H9 (cell line): ENCODE measurements around the gene PER2. TPM values are rescaled to one million over a fixed set of nuclear protein-coding genes. Genes with fewer than 3 reads are reported as not detected.

Experiments used
- DNase-seq: peaks from one replicate; pipeline ENCODE4 v3.0.0-alpha.2; 2017
- H2AFZ ChIP-seq: one replicate; pipeline ENCODE4 v1.6.1; 2013; ENCODE audit warnings: mild to moderate bottlenecking, low read length, control low read depth, moderate library complexity
- H2AK5ac ChIP-seq: 2 replicates; pipeline ENCODE4 v1.6.1; 2013; ENCODE audit warnings: low read length, control low read depth, mixed read lengths; ENCODE audit not compliant: insufficient read length
- H2BK120ac ChIP-seq: one replicate; pipeline ENCODE4 v1.6.1; 2013; ENCODE audit warnings: low read depth, mild to moderate bottlenecking, low read length, control low read depth, inconsistent platforms; ENCODE audit not compliant: poor library complexity, severe bottlenecking
- H2BK12ac ChIP-seq: 2 replicates; pipeline ENCODE4 v1.6.1; 2013; ENCODE audit warnings: low read length, control low read depth, mixed read lengths, low read depth; ENCODE audit not compliant: insufficient read length
- H2BK15ac ChIP-seq: 2 replicates; pipeline ENCODE4 v1.6.1; 2013; ENCODE audit warnings: low read depth, low read length, control low read depth
- H2BK20ac ChIP-seq: one replicate; pipeline ENCODE4 v1.6.1; 2013; ENCODE audit warnings: low read depth, mild to moderate bottlenecking, low read length, control low read depth, inconsistent platforms; ENCODE audit not compliant: poor library complexity, severe bottlenecking
- H2BK5ac ChIP-seq: 2 replicates; pipeline ENCODE4 v1.6.1; 2013; ENCODE audit warnings: low read length, control low read depth, mixed read lengths; ENCODE audit not compliant: insufficient read length
- H3K14ac ChIP-seq: 2 replicates; pipeline ENCODE4 v1.6.1; 2013; ENCODE audit warnings: low read length, control low read depth; ENCODE audit not compliant: insufficient read depth
- H3K18ac ChIP-seq: 2 replicates; pipeline ENCODE4 v1.6.1; 2013; ENCODE audit warnings: low read depth, mild to moderate bottlenecking, mixed read lengths, low read length, control low read depth; ENCODE audit not compliant: insufficient read length
- H3K23ac ChIP-seq: 2 replicates; pipeline ENCODE4 v1.6.1; 2013; ENCODE audit warnings: low read length, control low read depth, mixed read lengths, low read depth; ENCODE audit not compliant: insufficient read length
- H3K23me2 ChIP-seq: 2 replicates; pipeline ENCODE4 v1.6.1; 2013; ENCODE audit warnings: low read depth, mild to moderate bottlenecking, mixed read lengths, low read length, control low read depth; ENCODE audit not compliant: insufficient read length, poor library complexity, severe bottlenecking
- H3K27ac ChIP-seq: 2 replicates; pipeline ENCODE4 v1.5.1; 2013; ENCODE audit warnings: low read length, control low read depth, mixed read lengths, low read depth; ENCODE audit not compliant: insufficient read length
- H3K27me3 ChIP-seq: 2 replicates; pipeline ENCODE4 v1.6.1; 2013; ENCODE audit warnings: low read length, control low read depth, inconsistent platforms; ENCODE audit not compliant: insufficient read depth
- H3K4ac ChIP-seq: 2 replicates; pipeline ENCODE4 v1.6.1; 2013; ENCODE audit warnings: low read depth, mild to moderate bottlenecking, control low read depth, inconsistent platforms, low read length, moderate library complexity
- H3K4me1 ChIP-seq: 2 replicates; pipeline ENCODE4 v1.6.1; 2013; ENCODE audit warnings: low read length, control low read depth, inconsistent platforms; ENCODE audit not compliant: insufficient read depth
- H3K4me2 ChIP-seq: 2 replicates; pipeline ENCODE4 v1.6.1; 2013; ENCODE audit warnings: low read length, control low read depth, mixed read lengths; ENCODE audit not compliant: insufficient read length, insufficient read depth
- H3K56ac ChIP-seq: 2 replicates; pipeline ENCODE4 v1.6.1; 2013; ENCODE audit warnings: low read depth, mild to moderate bottlenecking, mixed read lengths, low read length, control low read depth; ENCODE audit not compliant: insufficient read length
- H3K79me1 ChIP-seq: 2 replicates; pipeline ENCODE4 v1.6.1; 2013; ENCODE audit warnings: low read depth, mild to moderate bottlenecking, moderate library complexity, low read length, control low read depth, inconsistent platforms; ENCODE audit not compliant: insufficient read depth, poor library complexity, severe bottlenecking
- H3K79me2 ChIP-seq: 2 replicates; pipeline ENCODE4 v1.6.1; 2013; ENCODE audit warnings: low read length, control low read depth, inconsistent platforms; ENCODE audit not compliant: insufficient read depth
- H3K9ac ChIP-seq: 2 replicates; pipeline ENCODE4 v1.6.1; 2013; ENCODE audit warnings: low read length, control low read depth, mixed read lengths; ENCODE audit not compliant: insufficient read length; ENCODE audit errors: extremely low read depth
- H3K9me3 ChIP-seq: one replicate; pipeline ENCODE4 v1.6.1; 2013; ENCODE audit warnings: low read depth, low read length, inconsistent platforms; ENCODE audit not compliant: control insufficient read depth
- H3T11ph ChIP-seq: one replicate; pipeline ENCODE4 v1.6.1; 2013; ENCODE audit warnings: mild to moderate bottlenecking, low read length, control low read depth, inconsistent platforms
- H4K20me1 ChIP-seq: one replicate; pipeline ENCODE4 v1.6.1; 2013; ENCODE audit not compliant: control insufficient read depth, insufficient read length, insufficient read depth
- H4K5ac ChIP-seq: 2 replicates; pipeline ENCODE4 v1.6.1; 2013; ENCODE audit warnings: low read depth, mild to moderate bottlenecking, mixed read lengths, low read length, control low read depth; ENCODE audit not compliant: insufficient read length
- H4K8ac ChIP-seq: replicated peaks from 2 replicates; pipeline ENCODE4 v1.6.1; 2013; ENCODE audit warnings: low read length, control low read depth, mixed read lengths, low read depth; ENCODE audit not compliant: insufficient read length
- H4K91ac ChIP-seq: 2 replicates; pipeline ENCODE4 v1.6.1; 2013; ENCODE audit warnings: low read depth, mild to moderate bottlenecking, moderate library complexity, mixed read lengths, low read length, control low read depth; ENCODE audit not compliant: insufficient read length
- H3K27ac Mint-ChIP-seq, 3 experiments: 2 replicates in 2 of 3; 3 replicates in 1 of 3; pipeline ENCODE4 v1.8.0; 2020 to 2021; ENCODE audit warnings: mixed read lengths in 3 of 3, mild to moderate bottlenecking in 1 of 3, moderate library complexity in 1 of 3
- H3K27me3 Mint-ChIP-seq: 2 replicates; pipeline ENCODE4 v1.8.0; 2021; ENCODE audit warnings: low read depth, mild to moderate bottlenecking, moderate library complexity, mixed read lengths
- H3K36me3 Mint-ChIP-seq, 3 experiments: 2 replicates in 2 of 3; 3 replicates in 1 of 3; pipeline ENCODE4 v1.8.0; 2020 to 2021; ENCODE audit warnings: low read depth in 3 of 3, mixed read lengths in 3 of 3; ENCODE audit not compliant: insufficient read depth in 1 of 3
- H3K4me1 Mint-ChIP-seq, 2 experiments: 2 replicates each; pipeline ENCODE4 v1.8.0; 2020; ENCODE audit warnings: mixed read lengths in 2 of 2
- H3K4me3 Mint-ChIP-seq, 2 experiments: 2 replicates in 1 of 2; 3 replicates in 1 of 2; pipeline ENCODE4 v1.8.0; 2020 to 2021; ENCODE audit warnings: mild to moderate bottlenecking in 2 of 2, mixed read lengths in 2 of 2, moderate library complexity in 1 of 2
- H3K9me3 Mint-ChIP-seq, 2 experiments: 2 replicates in 1 of 2; 3 replicates in 1 of 2; pipeline ENCODE4 v1.8.0; 2020; ENCODE audit warnings: mild to moderate bottlenecking in 2 of 2, mixed read lengths in 2 of 2, moderate library complexity in 1 of 2
- CTCF ChIP-seq: fragments of 200-600 bp; sonication (generic); conservative IDR thresholded peaks from 3 replicates; pipeline ENCODE4 v1.8.0; 2021; ENCODE audit warnings: antibody characterized with exemption, mild to moderate bottlenecking
- WGBS: extraction: QIAGEN DNeasy Blood & Tissue Kit; methylation state at CpG from one replicate; pipeline ENCODE4 v1.1.7; 2013; ENCODE audit warnings: missing lambda C conversion rate, low lambda C conversion rate, mixed read lengths; ENCODE audit not compliant: insufficient read length; ENCODE audit errors: extremely low coverage; 5-methylcytosine and 5-hydroxymethylcytosine counted together
- total RNA-seq: library from RNA; stranded (reverse); gene quantifications from 2 replicates; pipeline ENCODE4 v1.2.1, GENCODE V29; 2021

The PER2 gene
- total RNA-seq, 1 experiment from 2014 or later, result 12.9 TPM

- peaks cover 0 to 23% (median 12%) of the 10 kb centered on the region in 3 experiments; a peak in 5 of 7 replicates for H3K36me3 Mint-ChIP-seq
- no peak for DNase-seq
- H4K8ac ChIP-seq, result no peak overlapping the region
- H3K4me2 ChIP-seq, result no peak overlapping the region
- peaks cover 3 to 8% of the 10 kb centered on the region in 2 experiments for H3K4me1 Mint-ChIP-seq
- no peak overlapping the region for H3K4ac ChIP-seq
- no peak overlapping the region for H4K5ac ChIP-seq
- no peaks in the 10 kb centered on the region for H3K79me1 ChIP-seq
- H2BK5ac ChIP-seq, result no peak overlapping the region
- no peaks in the 10 kb centered on the region for H4K20me1 ChIP-seq
- H3K18ac ChIP-seq, result no peak overlapping the region
- no peak overlapping the region for H3T11ph ChIP-seq
- no peaks in the 10 kb centered on the region for H3K9me3 Mint-ChIP-seq
- H2BK120ac ChIP-seq, result no peak overlapping the region
- H2BK20ac ChIP-seq, result no peak overlapping the region
- H3K23ac ChIP-seq, result no peak overlapping the region
- no peak overlapping the region for H3K14ac ChIP-seq
- TF ChIP-seq CTCF, result no peak
- H2AK5ac ChIP-seq, result no peak overlapping the region
- no peak overlapping the region for H3K9ac ChIP-seq
- H3K27ac Mint-ChIP-seq, result no peak overlapping the region
- no peak overlapping the region for H2BK15ac ChIP-seq
- H3K27me3 Mint-ChIP-seq, result no peaks in the 10 kb centered on the region
- H3K9me3 ChIP-seq, result no peaks in the 10 kb centered on the region
- H3K79me2 ChIP-seq, result no peaks in the 10 kb centered on the region
- H3K56ac ChIP-seq, result no peak overlapping the region
- H4K91ac ChIP-seq, result no peak overlapping the region
- no peaks in the 10 kb centered on the region for H3K23me2 ChIP-seq
- no peak overlapping the region for H3K27ac ChIP-seq
- H3K4me1 ChIP-seq, result no peaks in the 10 kb centered on the region
- no peak overlapping the region for H2AFZ ChIP-seq
- H2BK12ac ChIP-seq, result no peak overlapping the region
- no CpG with 5 or more reads among the region's 4 CpGs for WGBS
- H3K27me3 ChIP-seq, result no peaks in the 10 kb centered on the region
- no peak overlapping the region for H3K4me3 Mint-ChIP-seq
Measured at GRCh38 chr2:238264072-238264460, 24.3 kb downstream of the PER2 start.
